ENCODE data around the gene TARDBP.
"Not testable (repeated sequence)": the region's sequence is repeated elsewhere in the genome, so short reads cannot be mapped to it uniquely, and the experiment has no call there.

TARDBP gene

DNA sequence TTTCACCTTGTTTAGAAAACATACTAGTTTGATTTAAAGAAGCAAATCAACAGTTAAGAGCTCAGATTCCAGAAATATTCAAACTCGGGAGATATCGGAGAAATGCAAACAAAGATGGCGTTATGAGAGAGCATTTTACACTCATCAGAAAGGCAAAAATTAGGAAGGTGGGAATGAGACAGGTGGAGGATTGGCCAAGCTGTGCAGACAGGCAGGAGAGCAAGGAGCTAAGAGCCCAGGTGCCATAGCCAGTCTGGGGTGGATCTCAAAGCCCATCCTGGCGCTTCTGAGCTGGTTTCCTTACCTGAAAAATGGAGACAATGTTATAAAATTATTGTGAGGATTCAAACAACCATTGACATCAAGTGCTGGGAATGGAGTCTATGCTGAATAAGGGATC lies 19.6 kb upstream of the TARDBP start:
- DNase-seq (ENCODE audit: low read depth in 2 of 2) = no peak

DNA sequence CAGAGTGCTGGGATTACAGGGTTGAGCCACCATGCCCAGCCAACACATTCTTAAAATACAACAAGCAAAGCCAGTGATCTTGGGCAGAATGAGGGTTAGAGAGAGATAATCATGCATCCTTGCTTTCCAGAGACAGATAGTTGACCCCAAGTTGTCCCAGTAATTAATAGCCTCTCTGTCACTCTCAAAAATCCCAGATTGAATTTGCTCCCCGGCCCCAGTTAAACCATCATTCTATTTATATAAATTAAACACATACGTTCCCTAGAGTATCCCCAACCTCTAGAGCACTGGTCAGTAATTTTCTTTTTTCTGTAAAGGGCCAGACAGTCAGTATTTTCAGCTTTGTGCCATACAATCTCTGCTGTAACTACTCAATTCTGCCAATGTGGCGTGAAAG lies 16.4 kb upstream of the TARDBP start:
- DNase-seq (ENCODE audit: low read depth in 2 of 2) = no peak

DNA sequence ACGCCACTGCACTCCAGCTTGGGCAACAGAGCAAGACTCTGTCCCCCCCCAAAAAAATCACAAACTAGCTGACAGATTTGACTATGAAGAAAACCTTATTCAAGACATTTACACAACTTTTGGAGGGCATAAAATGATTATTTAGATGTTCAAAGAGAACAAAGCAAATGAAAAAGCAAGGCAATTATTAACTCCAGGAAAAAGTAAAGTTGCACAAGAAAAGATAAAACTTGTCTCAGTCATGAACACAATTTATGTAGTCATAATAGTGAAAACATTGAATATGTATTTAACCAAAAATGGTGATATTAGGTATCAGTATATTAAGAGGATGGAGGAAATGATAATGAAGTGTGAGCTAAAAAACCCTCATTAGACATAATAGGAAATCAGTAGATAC lies 11.9 kb upstream of the TARDBP start:
- DNase-seq (ENCODE audit: low read depth in 2 of 2) = no peak

DNA sequence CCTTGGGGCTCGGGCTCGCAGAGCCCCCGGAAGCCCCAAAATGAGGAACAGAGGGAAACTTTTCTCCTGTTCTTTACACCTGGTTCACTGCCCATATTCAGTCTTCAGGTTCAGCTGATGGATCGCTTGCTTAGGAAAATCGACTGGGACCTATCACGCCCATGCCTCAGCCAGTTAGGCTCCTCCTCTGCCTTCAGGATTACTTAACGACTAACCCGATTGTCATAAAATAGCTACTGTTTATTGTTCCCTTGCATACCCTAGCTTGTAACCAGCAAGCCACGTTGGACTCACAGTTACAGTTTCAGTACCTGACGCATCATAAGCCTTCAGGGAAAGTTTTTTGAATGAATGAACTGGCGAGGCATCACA lies 692 bp downstream of the TARDBP start:
- no peak for DNase-seq (ENCODE audit: low read depth in 2 of 2)

DNA sequence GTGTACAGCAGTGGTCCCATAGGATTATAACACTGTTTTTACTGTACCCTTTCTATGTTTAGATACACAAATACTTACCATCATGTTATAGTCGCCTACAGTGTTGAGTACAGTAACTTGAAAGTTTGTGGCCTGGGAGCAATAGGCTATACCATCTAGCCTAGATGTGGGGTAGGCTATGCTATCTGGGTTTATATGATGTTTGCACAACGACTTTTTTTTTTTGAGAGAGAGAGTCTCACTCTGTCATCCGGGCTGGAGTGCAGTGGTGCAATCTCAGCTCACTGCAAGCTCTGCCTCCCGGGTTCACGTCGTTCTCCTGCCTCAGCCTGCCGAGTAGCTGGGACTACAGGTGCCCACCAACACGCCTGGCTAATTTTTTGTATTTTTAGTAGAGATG lies 6.9 kb downstream of the TARDBP start:
- not testable (repeated sequence) for DNase-seq (ENCODE audit: low read depth in 2 of 2)

DNA sequence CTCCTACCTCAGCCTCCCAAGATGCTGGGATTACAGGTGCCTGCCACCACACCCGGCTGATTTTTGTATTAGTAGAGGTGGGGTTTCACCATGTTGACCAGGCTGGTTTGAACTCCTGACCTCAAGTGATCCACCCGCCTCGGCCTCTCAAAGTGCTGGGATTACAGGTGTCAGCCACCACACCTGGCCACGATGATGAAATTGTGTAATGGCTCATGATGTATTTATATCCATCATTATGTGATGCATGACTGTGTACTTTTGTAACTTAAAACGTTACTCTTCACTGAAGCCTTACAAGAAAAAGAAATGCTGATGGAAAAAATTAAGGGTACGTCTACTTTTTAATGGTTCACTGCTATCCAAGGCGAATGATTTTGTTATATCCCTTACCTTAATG lies 7.5 kb downstream of the TARDBP start:
- DNase-seq (ENCODE audit: low read depth in 2 of 2) = no peak

DNA sequence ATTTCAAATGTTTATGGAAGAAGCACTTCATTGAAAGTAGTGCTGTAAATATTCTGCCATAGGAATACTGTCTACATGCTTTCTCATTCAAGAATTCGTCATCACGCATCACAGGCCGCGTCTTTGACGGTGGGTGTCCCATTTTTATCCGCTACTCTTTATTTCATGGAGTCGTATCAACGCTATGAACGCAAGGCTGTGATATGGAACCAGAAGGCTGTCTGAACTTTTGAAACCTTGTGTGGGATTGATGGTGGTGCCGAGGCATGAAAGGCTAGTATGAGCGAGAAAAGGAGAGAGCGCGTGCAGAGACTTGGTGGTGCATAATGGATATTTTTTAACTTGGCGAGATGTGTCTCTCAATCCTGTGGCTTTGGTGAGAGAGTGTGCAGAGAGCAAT lies 10.7 kb downstream of the TARDBP start:
- DNase-seq (ENCODE audit: low read depth in 2 of 2) = no peak

DNA sequence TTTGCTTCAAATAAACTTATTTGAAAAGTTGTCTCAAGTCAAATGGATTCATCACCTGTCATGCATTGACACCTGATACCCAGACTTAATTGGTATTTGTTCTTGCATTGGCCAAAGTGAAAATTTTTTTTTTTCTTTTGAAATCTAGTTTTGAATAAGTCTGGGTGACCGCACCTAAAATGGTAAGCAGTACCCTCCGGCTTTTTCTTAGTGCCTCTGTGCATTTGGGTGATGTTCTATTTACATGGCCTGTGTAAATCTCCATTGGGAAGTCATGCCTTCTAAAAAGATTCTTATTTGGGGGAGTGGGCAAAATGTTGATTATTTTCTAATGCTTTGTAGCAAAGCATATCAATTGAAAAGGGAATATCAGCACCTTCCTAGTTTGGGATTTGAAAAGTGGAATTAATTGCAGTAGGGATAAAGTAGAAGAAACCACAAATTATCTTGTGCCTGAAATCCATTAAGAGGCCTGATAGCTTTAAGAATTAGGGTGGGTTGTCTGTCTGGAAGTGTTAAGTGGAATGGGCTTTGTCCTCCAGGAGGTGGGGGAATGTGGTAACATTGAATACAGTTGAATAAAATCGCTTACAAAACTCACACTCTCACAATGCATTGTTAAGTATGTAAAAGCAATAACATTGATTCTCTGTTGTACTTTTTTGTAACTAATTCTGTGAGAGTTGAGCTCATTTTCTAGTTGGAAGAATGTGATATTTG lies 11.9 kb downstream of the TARDBP start:
- DNase-seq (ENCODE audit: low read depth in 2 of 2) = no peak

DNA sequence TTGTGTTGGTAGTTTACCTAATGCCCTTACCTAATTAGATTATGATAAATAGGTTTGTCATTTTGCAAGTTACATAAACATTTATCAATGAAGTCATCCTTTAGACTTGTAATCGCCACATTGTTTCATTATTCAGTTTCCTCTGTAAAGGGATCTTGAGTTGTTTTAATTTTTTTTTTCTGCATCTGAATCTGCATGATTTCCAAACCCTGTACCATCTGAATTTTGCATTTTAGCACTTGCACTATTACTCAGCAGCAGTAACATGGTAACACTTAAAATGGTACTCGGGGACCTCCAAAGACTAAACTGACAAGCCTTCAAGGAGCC lies 12.4 kb downstream of the TARDBP start:
- no peak for DNase-seq (ENCODE audit: low read depth in 2 of 2)

DNA sequence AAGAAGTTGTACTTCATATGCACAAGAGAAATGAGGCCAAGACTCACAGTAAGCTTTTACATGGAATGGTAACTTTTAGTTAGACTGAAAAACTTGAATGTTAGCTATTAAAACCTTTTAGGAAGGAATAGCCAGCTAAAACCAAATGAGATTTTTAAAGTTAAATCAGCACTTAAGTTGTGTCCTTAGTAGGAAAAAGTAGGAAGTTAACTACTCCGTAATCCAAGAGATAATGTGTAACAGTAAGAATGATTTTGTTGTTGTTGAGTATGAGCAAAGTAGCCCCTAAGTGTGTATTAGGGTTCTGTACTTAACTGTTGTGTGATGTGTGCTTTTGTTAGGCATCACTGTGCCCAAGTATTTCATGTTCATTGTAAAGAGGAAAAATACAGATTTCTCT lies 13.2 kb downstream of the TARDBP start:
- no peak for DNase-seq (ENCODE audit: low read depth in 2 of 2)

DNA sequence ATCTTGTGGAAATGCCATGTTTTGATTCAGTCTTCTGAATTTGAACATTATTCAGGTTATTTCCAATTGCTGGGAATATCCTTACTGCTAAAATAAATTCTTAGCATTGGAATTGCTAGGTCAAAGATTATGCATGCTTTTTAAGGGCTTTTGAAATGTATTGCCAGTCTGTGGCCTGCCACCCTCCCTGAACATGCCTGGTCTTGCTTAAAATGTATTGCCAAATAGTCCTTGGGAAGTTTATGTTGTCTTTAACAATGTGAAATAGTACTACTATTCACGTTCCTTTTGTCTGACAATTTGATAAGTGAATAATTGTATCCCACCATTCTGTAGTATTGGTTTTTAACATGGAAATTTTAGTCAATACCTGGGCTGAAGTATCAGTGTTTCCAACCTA lies 13.6 kb downstream of the TARDBP start:
- no peak for DNase-seq (ENCODE audit: low read depth in 2 of 2)

DNA sequence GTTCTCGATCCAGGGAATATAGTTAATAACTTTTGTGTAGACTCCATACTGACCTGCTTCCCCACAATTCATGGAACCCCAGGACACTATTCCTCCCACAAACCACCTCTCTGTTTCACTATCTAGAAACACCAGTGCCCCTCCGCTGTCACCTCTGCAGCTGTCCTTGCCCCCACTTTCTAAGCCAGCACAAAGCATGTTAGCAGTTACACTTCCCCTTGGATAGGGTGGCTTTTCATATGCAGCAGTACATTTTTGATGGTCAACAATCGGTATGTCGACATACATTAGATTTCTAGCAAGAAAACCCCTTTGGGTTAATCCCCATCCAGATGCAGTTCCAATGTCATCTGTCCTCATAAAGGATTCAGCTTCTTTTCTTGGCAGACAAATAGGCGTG lies 14.4 kb downstream of the TARDBP start:
- DNase-seq (ENCODE audit: low read depth in 2 of 2) = no peak

DNA sequence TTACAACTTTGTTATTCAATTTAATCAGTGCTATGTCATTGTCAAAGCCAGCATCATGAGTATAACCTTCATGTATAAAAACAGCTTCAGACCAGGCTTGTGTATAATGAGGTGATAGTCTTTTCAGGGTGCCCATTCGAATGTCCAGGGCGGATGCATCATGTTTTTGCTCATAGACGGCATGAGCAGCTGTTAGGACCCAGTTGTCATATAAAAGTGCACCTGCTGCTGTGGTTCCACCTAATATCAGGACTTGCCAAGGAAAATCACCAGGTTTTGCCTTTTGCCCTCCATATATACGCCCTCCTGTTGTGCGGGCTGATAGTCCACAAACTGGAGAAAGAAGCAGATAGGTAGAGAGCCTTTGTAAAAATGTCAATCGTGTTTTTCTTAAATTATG lies 14.9 kb downstream of the TARDBP start:
- no peak for DNase-seq (ENCODE audit: low read depth in 2 of 2)

DNA sequence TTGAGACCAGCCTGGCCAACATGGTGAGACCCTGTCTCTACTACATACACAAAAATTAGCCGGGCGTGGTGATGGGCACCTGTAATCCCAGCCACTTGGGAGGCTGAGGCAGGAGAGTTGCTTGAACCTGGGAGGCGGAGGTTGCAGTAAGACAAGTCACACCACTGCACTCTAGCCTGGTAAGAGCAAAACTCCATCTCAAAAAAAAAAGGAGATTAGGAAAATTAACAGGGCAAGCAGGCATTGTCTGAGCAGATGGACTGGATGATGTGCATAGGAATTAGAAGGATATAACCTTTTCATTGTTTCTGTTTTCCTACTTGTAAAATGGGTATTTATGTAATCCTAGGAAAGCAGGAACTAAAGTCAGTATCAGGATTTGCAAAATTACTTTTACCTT lies 15.6 kb downstream of the TARDBP start:
- DNase-seq (ENCODE audit: low read depth in 2 of 2) = no peak

DNA sequence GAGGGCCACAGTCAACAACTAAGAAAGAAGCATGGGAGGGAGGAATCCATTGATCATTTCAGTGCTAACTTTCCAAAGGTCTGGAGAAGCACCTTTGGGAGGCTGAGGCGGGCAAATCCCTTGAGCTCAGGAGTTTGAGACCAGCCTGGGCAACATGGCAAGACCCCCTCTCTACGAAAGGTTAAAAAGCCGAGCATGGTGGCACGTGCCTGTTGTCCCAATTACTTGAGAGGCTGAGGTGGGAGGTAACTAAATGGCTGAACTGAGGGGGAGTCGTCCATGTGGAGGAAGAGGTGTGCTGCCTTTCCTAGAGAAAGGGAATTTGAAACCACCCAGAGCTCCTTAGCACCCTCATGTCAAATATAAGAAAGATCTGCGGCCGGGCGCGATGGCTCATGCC lies 18.4 kb downstream of the TARDBP start:
- DNase-seq (ENCODE audit: low read depth in 2 of 2) = no peak

DNA sequence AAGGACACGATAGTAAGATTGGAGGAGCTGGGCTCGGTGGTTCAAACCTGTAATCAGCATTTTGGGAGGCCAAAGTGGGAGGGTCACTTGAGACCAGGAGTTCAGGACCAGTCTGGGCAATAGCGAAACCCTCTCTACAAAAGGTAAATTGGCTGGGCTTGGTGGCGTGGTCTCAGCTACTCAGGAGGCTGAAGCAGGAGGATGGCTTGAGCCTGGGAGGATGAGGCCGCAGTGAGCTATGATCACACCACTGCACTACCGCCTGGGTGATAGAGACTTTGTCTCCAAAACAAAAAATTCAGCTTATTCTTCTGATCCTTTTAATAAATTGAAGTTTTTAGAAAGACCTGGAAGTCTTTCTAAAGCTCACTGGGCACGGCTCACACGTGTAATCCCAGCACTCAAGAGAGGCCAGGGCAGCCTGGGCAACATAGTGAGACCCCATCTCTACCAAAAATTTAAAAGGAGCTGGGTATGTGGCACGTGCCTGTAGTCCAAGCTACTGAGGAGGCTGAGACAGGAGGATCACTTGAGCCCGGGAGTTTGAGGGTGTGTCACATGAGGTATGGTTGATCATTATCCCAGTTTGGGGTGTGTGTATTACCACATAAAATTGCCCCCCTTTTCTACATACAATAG lies 19.3 kb downstream of the TARDBP start:
- DNase-seq (ENCODE audit: low read depth in 2 of 2) = no peak

DNA sequence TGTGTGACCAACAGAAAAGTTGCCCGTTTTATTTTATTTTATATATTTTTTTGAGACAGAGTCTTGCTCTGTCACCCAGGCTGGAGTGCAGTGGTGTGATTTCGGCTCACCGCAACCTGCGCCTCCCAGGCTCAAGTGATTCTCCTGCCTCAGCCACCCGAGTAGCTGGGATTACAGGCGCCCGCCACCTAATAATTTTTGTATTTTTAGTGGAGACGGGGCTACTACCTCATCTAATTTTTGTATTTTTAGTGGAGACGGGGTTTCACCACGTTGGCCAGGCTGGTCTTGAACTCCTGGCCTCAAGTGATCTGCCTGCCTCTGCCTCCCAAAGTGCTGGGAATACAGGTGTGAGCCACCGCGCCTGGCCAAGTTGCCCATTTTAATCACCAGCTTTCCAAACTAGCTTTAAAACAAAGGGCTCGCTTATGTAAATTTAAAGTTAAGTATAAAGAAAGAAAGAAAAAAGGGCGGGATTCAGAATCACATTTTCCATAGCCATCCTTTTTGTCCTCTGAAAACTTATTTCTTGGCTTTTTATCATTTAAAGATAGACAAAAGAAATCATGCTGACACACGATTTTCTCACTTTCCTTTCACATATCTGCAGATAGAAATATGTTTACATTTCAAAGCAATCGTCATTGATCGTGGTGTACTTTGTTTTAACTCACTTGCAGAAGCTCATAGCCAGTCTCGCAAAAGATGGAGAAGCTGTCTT lies 24.7 kb downstream of the TARDBP start:
- DNase-seq (ENCODE audit: low read depth in 2 of 2) = not testable (repeated sequence)

DNA sequence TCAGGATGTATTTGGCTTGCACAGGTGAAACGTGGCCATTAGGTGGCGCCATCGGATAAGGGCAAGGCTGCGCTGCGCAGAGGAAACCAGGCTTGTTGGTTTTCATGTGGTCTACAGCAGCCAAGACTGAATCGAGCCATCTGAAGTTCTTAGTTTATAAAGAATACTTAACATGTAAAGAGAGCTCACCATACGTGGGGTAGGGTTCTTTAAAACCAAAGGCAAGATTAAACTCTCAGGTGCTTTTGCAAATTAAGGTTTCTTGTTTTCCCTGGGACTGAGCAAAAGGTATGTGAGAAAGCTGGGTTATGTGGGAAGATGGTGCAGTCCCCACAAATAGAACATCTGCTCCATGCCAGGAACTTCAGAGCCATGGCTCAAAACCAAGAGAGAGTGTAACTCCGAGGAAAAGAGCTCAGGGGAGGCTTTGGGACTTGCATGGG lies 25.3 kb downstream of the TARDBP start:
- peak; percentile 74 to 86 for DNase-seq (ENCODE audit: low read depth in 2 of 2)

DNA sequence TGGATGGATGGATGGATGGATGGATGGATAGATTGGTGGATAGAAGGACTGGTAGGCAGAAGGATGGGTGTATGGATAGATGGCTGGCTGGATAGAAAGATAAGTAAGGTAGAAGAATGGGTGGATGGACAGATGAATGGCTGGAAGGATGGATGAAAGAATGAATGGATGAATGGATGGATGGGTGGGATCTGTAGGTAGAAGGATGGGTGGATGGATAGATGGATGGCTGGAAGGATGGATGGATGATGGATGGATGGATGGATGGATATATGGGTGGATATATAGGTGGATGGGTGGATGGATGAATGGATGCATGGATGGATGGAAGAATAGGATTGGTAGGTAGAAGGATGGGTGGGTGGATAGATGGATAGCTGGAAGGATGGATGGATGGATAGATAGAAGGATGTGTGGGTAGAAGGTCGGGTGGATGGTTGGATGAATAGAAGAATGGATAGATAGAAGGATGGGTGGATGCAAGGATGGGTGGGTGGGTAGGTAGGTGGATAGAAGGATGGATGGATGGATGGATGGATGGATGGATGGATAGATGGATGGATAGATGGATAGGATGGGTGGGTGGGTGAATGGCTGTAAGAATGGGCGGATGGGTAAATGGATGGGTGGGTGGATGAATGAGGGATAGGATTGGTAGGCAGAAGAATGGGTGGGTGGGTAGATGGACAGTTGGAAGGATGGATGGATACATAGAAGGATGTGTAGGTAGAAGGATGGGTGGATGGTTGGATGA lies 27.1 kb downstream of the TARDBP start:
- no peak for DNase-seq (ENCODE audit: low read depth in 2 of 2)

DNA sequence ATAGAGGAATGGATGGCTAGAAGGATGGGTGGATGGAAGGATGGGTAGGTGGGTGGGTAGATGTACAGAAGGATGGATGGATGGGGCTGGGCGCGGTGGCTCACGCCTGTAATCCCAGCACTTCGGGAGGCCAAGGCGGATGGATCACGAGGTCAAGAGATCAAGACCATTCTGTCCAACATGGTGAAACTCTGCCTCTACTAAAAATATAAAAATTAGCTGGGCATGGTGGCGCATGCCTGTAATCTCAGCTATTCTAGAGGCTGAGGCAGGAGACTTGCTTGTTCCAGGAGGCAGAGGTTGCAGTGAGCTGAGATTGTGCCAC lies 27.6 kb downstream of the TARDBP start:
- DNase-seq (ENCODE audit: low read depth in 2 of 2) = not testable (repeated sequence)

DNA sequence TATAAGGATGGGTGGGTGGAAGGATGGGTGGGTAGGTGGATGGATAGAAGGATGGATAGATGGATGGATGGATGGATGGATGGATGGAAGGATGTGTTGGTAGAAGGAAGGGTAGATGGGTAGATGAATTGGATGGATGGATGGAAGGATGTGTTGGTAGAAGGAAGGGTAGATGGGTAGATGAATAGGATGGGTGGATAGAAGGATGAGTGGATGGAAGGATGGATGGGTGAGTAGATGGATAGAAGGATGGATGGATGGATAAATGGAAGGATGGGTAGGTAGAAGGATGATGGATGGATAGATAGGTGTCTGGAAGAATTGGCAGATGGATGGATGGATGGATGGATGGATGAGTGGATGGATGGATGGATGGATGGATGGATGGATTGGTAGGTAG lies 28.6 kb downstream of the TARDBP start:
- no peak for DNase-seq (ENCODE audit: low read depth in 2 of 2)

DNA sequence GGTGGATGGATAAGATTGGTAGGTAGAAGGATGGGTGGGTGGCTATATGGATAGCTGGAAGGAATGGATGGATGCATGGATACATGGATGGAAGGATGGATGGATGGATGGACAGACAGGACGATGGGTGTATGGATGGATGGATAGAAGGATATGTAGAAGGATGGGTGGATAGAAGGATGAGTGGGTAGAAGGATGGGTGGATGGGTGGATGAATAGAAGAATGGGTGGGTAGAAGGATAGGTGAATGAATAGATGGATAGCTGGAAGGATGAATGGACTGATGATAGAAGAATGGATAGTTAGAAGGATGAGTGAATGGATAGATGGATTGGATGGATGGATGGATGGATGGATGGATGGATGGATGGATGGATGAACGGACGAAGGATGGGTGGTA lies 29.6 kb downstream of the TARDBP start:
- DNase-seq (ENCODE audit: low read depth in 2 of 2) = no peak
